Testis (tissue), 2 donors: ENCODE results near the gene PSMD13.

ENCODE experiments used
- CTCF ChIP-seq, 3 experiments: fragments of 450-650 bp in 2 of 3; fragments of 200-600 bp in 1 of 3; sonication (generic) in 1 of 3; IDR thresholded peaks; one replicate each; pipeline ENCODE4 v1.5.1; 2016 to 2019; ENCODE audit warnings: antibody characterized with exemption in 3 of 3, mild to moderate bottlenecking in 2 of 3, moderate library complexity in 1 of 3
- POLR2A ChIP-seq: fragments of 450-650 bp; IDR thresholded peaks from one replicate; pipeline ENCODE4 v1.6.1; 2017; ENCODE audit warnings: antibody characterized with exemption, mild to moderate bottlenecking, moderate library complexity

GRCh38 chr11:289398-289711, 52.6 kb downstream of the PSMD13 start:
- TF ChIP-seq CTCF (IDR thresholded peaks at IDR 0.05) (no peak), POLR2A (no peak)
